ENCODE measurements around the gene ARHGAP26.

DNA sequence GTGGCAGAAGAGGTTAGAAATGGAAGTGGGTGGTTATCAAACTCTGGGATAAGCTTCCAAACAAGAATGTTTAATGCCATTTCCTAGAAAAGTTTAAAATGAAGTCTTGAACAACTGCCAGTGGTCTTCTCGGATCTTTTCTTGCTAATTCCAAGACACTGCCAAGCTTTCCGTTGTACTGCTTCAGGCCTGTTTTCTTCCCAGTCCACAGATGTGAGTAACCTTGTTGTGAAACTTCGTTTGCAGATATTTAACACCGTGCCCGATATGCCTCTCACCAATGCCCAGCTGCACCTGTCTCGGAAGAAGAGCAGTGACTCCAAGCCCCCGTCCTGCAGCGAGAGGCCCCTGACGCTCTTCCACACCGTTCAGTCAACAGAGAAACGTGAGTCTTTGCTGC lies 363.5 kb downstream of the ARHGAP26 start:
- TF ChIP-seq, protein P1, sequence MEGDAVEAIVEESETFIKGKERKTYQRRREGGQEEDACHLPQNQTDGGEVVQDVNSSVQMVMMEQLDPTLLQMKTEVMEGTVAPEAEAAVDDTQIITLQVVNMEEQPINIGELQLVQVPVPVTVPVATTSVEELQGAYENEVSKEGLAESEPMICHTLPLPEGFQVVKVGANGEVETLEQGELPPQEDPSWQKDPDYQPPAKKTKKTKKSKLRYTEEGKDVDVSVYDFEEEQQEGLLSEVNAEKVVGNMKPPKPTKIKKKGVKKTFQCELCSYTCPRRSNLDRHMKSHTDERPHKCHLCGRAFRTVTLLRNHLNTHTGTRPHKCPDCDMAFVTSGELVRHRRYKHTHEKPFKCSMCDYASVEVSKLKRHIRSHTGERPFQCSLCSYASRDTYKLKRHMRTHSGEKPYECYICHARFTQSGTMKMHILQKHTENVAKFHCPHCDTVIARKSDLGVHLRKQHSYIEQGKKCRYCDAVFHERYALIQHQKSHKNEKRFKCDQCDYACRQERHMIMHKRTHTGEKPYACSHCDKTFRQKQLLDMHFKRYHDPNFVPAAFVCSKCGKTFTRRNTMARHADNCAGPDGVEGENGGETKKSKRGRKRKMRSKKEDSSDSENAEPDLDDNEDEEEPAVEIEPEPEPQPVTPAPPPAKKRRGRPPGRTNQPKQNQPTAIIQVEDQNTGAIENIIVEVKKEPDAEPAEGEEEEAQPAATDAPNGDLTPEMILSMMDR (IDR thresholded peaks at IDR 0.05), result no peak
- TF ChIP-seq POLR2A (IDR thresholded peaks at IDR 0.05), result no peak

All from lower leg skin (tissue), 3 donors.